ENCODE measurements around the gene EEIG1. TPM values are rescaled to one million over a fixed set of nuclear protein-coding genes. Genes with fewer than 3 reads are reported as not detected.

Gene EEIG1
- total RNA-seq, 1 experiment from 2014 or later = 52.3 TPM

DNA sequence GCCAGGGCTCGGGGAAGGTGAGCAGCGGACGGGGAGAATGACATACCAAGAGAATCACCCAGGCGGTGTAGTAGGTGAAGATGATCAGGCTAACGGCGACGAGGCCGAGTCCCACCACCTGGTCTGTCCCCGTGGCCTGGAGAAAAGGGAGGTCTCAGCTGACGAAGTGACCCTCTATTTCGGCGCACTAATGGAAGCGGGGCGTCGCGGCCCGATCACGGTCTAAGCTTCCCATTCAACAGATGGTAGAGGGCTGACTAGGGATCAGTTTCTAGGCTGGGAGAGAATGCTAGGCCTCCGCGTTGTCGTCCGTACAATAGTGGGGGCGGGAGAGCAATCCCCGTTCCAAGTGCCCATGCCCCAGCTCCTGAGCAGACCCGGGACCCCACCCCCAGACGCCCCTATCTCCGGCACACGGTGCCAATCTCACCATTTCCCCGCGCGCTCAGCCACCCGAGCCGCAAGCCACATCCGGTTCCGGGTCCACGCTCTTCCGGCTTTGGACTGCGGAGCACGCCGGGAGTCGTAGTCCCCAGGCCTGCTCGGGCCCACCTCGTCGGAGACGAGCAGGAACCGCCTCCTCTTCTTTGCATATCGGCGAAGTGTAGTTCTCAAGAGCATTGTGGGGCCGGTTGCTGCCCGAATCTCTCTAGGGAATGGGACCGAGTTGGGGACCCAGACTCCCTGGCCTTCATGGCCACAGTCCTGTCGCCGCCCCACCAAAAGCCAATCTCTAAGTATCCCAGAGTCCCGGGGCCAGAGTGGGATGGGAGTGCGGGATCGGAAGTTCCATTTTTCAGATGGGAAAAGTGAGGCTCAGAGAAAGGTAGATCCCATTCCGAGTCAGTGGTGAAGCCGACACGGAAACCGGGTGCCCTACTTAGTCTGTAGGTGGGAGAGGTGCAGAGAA lies 43.1 kb downstream of the EEIG1 start, which contains the start of gene DPM2:
DPM2 (minus strand) TSS at position 467 of the 910 bp plus-strand sequence; CDS start at position 433, 34 bp downstream.
- no peak within 1 kb of the TSS for H3K56ac ChIP-seq (ENCODE audit: insufficient read length, low read depth, low read length)
- no peaks in the 10 kb centered on the region for H3K4me1 ChIP-seq (ENCODE audit: insufficient read depth, low read length)
- H2BK5ac ChIP-seq (ENCODE audit: insufficient read length, low read length) = no peak within 1 kb of the TSS
- peak; percentile 93 for DNase-seq
- no peak within 1 kb of the TSS for H3T11ph ChIP-seq (ENCODE audit: low read length)
- peak within 1 kb of the TSS; percentile 96 for H3K4me2 ChIP-seq (ENCODE audit: insufficient read depth, insufficient read length, low read length)
- peak within 1 kb of the TSS; percentile 74 for H3K9ac ChIP-seq (ENCODE audit: extremely low read depth, insufficient read length, low read length)
- H3K14ac ChIP-seq (ENCODE audit: insufficient read depth, low read length) = peak within 1 kb of the TSS; percentile 41; the same call in 1 of the 2 replicates
- no CpG with 5 or more reads among the region's 60 CpGs for WGBS (ENCODE audit: extremely low coverage, insufficient read length, low lambda C conversion rate)
- no peak within 1 kb of the TSS for H2BK15ac ChIP-seq (ENCODE audit: low read depth, low read length)
- Mint-ChIP-seq H3K27me3 (ENCODE audit: low read depth) (peaks cover 6% of the 10 kb centered on the region), H3K27ac (peak within 1 kb of the TSS; percentile 93 to 95 (median 94)), H3K9me3 (no peaks in the 10 kb centered on the region; a peak in 1 of 5 replicates), H3K36me3 (ENCODE audit: insufficient read depth in 1 of 3, low read depth in 3 of 3) (peaks cover 6 to 33% (median 27%) of the 10 kb centered on the region in 3 experiments; a peak in 6 of 7 replicates), H3K4me3 (peak within 1 kb of the TSS; percentile 84 to 96), H3K4me1 (peaks cover 25 to 42% of the 10 kb centered on the region in 2 experiments)
- no peak within 1 kb of the TSS for H4K5ac ChIP-seq (ENCODE audit: insufficient read length, low read depth, low read length)
- no peak within 1 kb of the TSS for H4K91ac ChIP-seq (ENCODE audit: insufficient read length, low read depth, low read length)
- H2BK12ac ChIP-seq (ENCODE audit: insufficient read length, low read depth, low read length) = no peak within 1 kb of the TSS
- H3K18ac ChIP-seq (ENCODE audit: insufficient read length, low read depth, low read length) = peak within 1 kb of the TSS; percentile 20
- H3K27me3 ChIP-seq (ENCODE audit: insufficient read depth, low read length) = no peaks in the 10 kb centered on the region
- no peaks in the 10 kb centered on the region for H3K9me3 ChIP-seq (ENCODE audit: control insufficient read depth, low read depth, low read length)
- peaks cover 10% of the 10 kb centered on the region for H3K79me1 ChIP-seq (ENCODE audit: insufficient read depth, low read depth, low read length, poor library complexity, severe bottlenecking)
- TF ChIP-seq, protein P1, sequence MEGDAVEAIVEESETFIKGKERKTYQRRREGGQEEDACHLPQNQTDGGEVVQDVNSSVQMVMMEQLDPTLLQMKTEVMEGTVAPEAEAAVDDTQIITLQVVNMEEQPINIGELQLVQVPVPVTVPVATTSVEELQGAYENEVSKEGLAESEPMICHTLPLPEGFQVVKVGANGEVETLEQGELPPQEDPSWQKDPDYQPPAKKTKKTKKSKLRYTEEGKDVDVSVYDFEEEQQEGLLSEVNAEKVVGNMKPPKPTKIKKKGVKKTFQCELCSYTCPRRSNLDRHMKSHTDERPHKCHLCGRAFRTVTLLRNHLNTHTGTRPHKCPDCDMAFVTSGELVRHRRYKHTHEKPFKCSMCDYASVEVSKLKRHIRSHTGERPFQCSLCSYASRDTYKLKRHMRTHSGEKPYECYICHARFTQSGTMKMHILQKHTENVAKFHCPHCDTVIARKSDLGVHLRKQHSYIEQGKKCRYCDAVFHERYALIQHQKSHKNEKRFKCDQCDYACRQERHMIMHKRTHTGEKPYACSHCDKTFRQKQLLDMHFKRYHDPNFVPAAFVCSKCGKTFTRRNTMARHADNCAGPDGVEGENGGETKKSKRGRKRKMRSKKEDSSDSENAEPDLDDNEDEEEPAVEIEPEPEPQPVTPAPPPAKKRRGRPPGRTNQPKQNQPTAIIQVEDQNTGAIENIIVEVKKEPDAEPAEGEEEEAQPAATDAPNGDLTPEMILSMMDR (conservative IDR thresholded peaks at IDR 0.05) = no peak
- H3K23ac ChIP-seq (ENCODE audit: insufficient read length, low read depth, low read length) = no peak within 1 kb of the TSS
- H4K8ac ChIP-seq (replicated peaks; ENCODE audit: insufficient read length, low read depth, low read length) = no peak within 1 kb of the TSS
- no peak within 1 kb of the TSS for H3K27ac ChIP-seq (ENCODE audit: insufficient read length, low read depth, low read length)
- H2BK120ac ChIP-seq (ENCODE audit: low read depth, low read length, poor library complexity, severe bottlenecking) = no peak within 1 kb of the TSS
- no peak within 1 kb of the TSS for H2AFZ ChIP-seq (ENCODE audit: low read length)
- H3K23me2 ChIP-seq (ENCODE audit: insufficient read length, low read depth, low read length, poor library complexity, severe bottlenecking) = peaks cover 6% of the 10 kb centered on the region
- H2AK5ac ChIP-seq (ENCODE audit: insufficient read length, low read length) = no peak within 1 kb of the TSS
- no peak within 1 kb of the TSS for H3K4ac ChIP-seq (ENCODE audit: low read depth, low read length)
- no peak within 1 kb of the TSS for H2BK20ac ChIP-seq (ENCODE audit: low read depth, low read length, poor library complexity, severe bottlenecking)
- H4K20me1 ChIP-seq (ENCODE audit: control insufficient read depth, insufficient read depth, insufficient read length) = no peaks in the 10 kb centered on the region
- no peaks in the 10 kb centered on the region for H3K79me2 ChIP-seq (ENCODE audit: insufficient read depth, low read length)

All from H9 (cell line).